HL-60/S4 treated with phorbol 12-myristate 13-acetate at 8.2 ng/mL for 4 days and 3 days (cell line): Measurements from ENCODE around the gene RAI1.

Experiments used
- in situ Hi-C: fragments of 300-500 bp; cut with MboI; formaldehyde crosslinking; loops from 2 replicates; pipeline ENCODE4 v1.15.0; 2022; ENCODE audit warnings: low sequenced_read_pairs

RAI1 gene

GRCh38 chr17:17836818-17837379 lies 155.6 kb downstream of the RAI1 start, which contains the start of gene SREBF1:
SREBF1 (minus strand) TSS chr17:17836986; CDS start chr17:17836817, 169 bp downstream.
- in situ Hi-C loops = no loop called here

- in situ Hi-C loops = no loop called here
Observed at GRCh38 chr17:17837380-17837821, 156.1 kb downstream of the RAI1 start.

GRCh38 chr17:17837966-17838962 lies 157.0 kb downstream of the RAI1 start:
- in situ Hi-C loops = no loop called here

- in situ Hi-C loops = no loop called here
Observed at GRCh38 chr17:17839791-17840707, 158.8 kb downstream of the RAI1 start.

- in situ Hi-C loops = no loop called here
Observed at GRCh38 chr17:17840751-17841591, 159.7 kb downstream of the RAI1 start.

GRCh38 chr17:17841601-17842025 lies 160.4 kb downstream of the RAI1 start:
- in situ Hi-C loops = no loop called here

GRCh38 chr17:17842111-17842876 lies 161.0 kb downstream of the RAI1 start:
- in situ Hi-C loops = no loop called here

- in situ Hi-C loops = no loop called here
Observed at GRCh38 chr17:17843096-17843495, 161.8 kb downstream of the RAI1 start.

- in situ Hi-C loops = no loop called here
Observed at GRCh38 chr17:17844079-17844478, 162.8 kb downstream of the RAI1 start.

- in situ Hi-C loops = no loop called here
Observed at GRCh38 chr17:17844500-17844899, 163.2 kb downstream of the RAI1 start.

- in situ Hi-C loops = no loop called here
Observed at GRCh38 chr17:17845046-17845775, 164.0 kb downstream of the RAI1 start.

- in situ Hi-C loops = no loop called here
Observed at GRCh38 chr17:17846003-17846402, 164.7 kb downstream of the RAI1 start.

- in situ Hi-C loops = no loop called here
Observed at GRCh38 chr17:17846645-17847044, 165.4 kb downstream of the RAI1 start.

GRCh38 chr17:17847118-17847689 lies 165.9 kb downstream of the RAI1 start:
- in situ Hi-C loops = no loop called here

GRCh38 chr17:17847726-17848125 lies 166.5 kb downstream of the RAI1 start:
- in situ Hi-C loops = no loop called here

- in situ Hi-C loops = no loop called here
Observed at GRCh38 chr17:17848311-17849082, 167.2 kb downstream of the RAI1 start.

GRCh38 chr17:17849147-17849820 lies 168.0 kb downstream of the RAI1 start:
- in situ Hi-C loops = no loop called here
